CD14-positive monocyte (primary cell): Measurements from ENCODE around the gene CNTRL. TPM values are rescaled to one million over a fixed set of nuclear protein-coding genes. Genes with fewer than 3 reads are reported as not detected.

ENCODE experiments used
- DNase-seq, 3 donors: peaks; one replicate each; pipeline ENCODE4 v3.0.0-alpha.2; 2011 to 2022
- H2AFZ ChIP-seq: 2 replicates; pipeline ENCODE4 v1.6.0; 2012; ENCODE audit warnings: mild to moderate bottlenecking, low read depth, low read length, inconsistent platforms; ENCODE audit not compliant: insufficient read depth, poor library complexity, severe bottlenecking
- H3K27ac ChIP-seq, 2 donors: 1 replicate in 1 of 2; 2 replicates in 1 of 2; pipeline ENCODE4 v1.5.1; 2012 to 2013; ENCODE audit warnings: low read length in 2 of 2, control low read depth in 1 of 2, inconsistent platforms in 1 of 2, low read depth in 1 of 2, mild to moderate bottlenecking in 1 of 2
- H3K27me3 ChIP-seq, 2 donors: one replicate each; pipeline versions ENCODE4 v1.6.0 to v1.6.1; 2011 to 2013; ENCODE audit warnings: low read length in 2 of 2; ENCODE audit not compliant: control insufficient read depth in 2 of 2, insufficient read depth in 2 of 2
- H3K36me3 ChIP-seq, 2 donors: replicated peaks in 1 of 2; 1 replicate in 1 of 2; 2 replicates in 1 of 2; pipeline versions ENCODE4 v1.5.1 to v1.6.1; 2012 to 2013; ENCODE audit warnings: low read length in 2 of 2, control low read depth in 1 of 2, inconsistent platforms in 1 of 2, mild to moderate bottlenecking in 1 of 2; ENCODE audit not compliant: insufficient read depth in 2 of 2, control insufficient read depth in 1 of 2
- H3K4me1 ChIP-seq, 2 donors: 1 replicate in 1 of 2; 2 replicates in 1 of 2; pipeline versions ENCODE4 v1.5.1 to v1.6.1; 2012 to 2013; ENCODE audit warnings: low read length in 2 of 2, control low read depth in 1 of 2, inconsistent platforms in 1 of 2, mild to moderate bottlenecking in 1 of 2, moderate library complexity in 1 of 2; ENCODE audit not compliant: insufficient read depth in 2 of 2, control insufficient read depth in 1 of 2
- H3K4me2 ChIP-seq: replicated peaks from 2 replicates; pipeline ENCODE3; 2012; ENCODE audit warnings: low read length, moderate library complexity, mild to moderate bottlenecking; ENCODE audit not compliant: poor library complexity, severe bottlenecking; ENCODE audit errors: extremely low read depth
- H3K4me3 ChIP-seq, 3 experiments: fragments of 200-600 bp in 1 of 3; sonication (generic) in 1 of 3; replicated peaks in 1 of 3; 1 replicate in 2 of 3; 2 replicates in 1 of 3; pipeline ENCODE4 v1.5.1; 2011 to 2013; ENCODE audit warnings: low read length in 3 of 3, mild to moderate bottlenecking in 3 of 3, control low read depth in 2 of 3, low read depth in 2 of 3, inconsistent platforms in 1 of 3, moderate library complexity in 1 of 3
- H3K79me2 ChIP-seq: 2 replicates; pipeline ENCODE4 v1.6.0; 2012; ENCODE audit warnings: mild to moderate bottlenecking, control low read depth, inconsistent platforms, low read length, moderate library complexity; ENCODE audit not compliant: insufficient read depth
- H3K9ac ChIP-seq: 2 replicates; pipeline ENCODE4 v1.6.0; 2017; ENCODE audit warnings: low read length, mild to moderate bottlenecking; ENCODE audit not compliant: insufficient read depth, poor library complexity, severe bottlenecking
- H3K9me3 ChIP-seq, 2 donors: replicated peaks in 1 of 2; 1 replicate in 1 of 2; 2 replicates in 1 of 2; pipeline versions ENCODE4 v1.5.1 to v1.6.1; 2012 to 2013; ENCODE audit warnings: low read length in 2 of 2, control low read depth in 1 of 2; ENCODE audit not compliant: control insufficient read depth in 1 of 2, insufficient read depth in 1 of 2
- H4K20me1 ChIP-seq: 2 replicates; pipeline ENCODE4 v1.6.0; 2012; ENCODE audit warnings: mild to moderate bottlenecking, low read length, control low read depth, moderate library complexity; ENCODE audit not compliant: insufficient read depth
- H3K27ac Mint-ChIP-seq, 7 donors: one replicate each; pipeline ENCODE4 v1.8.0; 2020; ENCODE audit warnings: mild to moderate bottlenecking in 7 of 7, mixed read lengths in 7 of 7, moderate library complexity in 6 of 7, inconsistent platforms in 2 of 7
- H3K27me3 Mint-ChIP-seq, 3 donors: one replicate each; pipeline ENCODE4 v1.8.0; 2021 to 2022; ENCODE audit warnings: low read depth in 3 of 3, mild to moderate bottlenecking in 3 of 3, mixed read lengths in 3 of 3, moderate library complexity in 3 of 3, inconsistent platforms in 1 of 3
- H3K36me3 Mint-ChIP-seq, 2 donors: one replicate each; pipeline ENCODE4 v1.8.0; 2020; ENCODE audit warnings: mixed read lengths in 2 of 2, inconsistent platforms in 1 of 2, mild to moderate bottlenecking in 1 of 2
- H3K4me1 Mint-ChIP-seq: one replicate; pipeline ENCODE4 v1.8.0; 2020; ENCODE audit warnings: mild to moderate bottlenecking, mixed read lengths
- H3K4me3 Mint-ChIP-seq, 2 donors: one replicate each; pipeline ENCODE4 v1.8.0; 2020; ENCODE audit warnings: mild to moderate bottlenecking in 2 of 2, mixed read lengths in 2 of 2, moderate library complexity in 1 of 2
- H3K9me3 Mint-ChIP-seq, 7 donors: one replicate each; pipeline ENCODE4 v1.8.0; 2020 to 2022; ENCODE audit warnings: mixed read lengths in 7 of 7, mild to moderate bottlenecking in 6 of 7, moderate library complexity in 6 of 7, inconsistent platforms in 2 of 7
- CTCF ChIP-seq: fragments of 200-600 bp; IDR thresholded peaks from one replicate; pipeline ENCODE4 v1.8.0; 2022; ENCODE audit warnings: antibody characterized with exemption, mild to moderate bottlenecking
- WGBS: methylation state at CpG from one replicate; pipeline ENCODE4 v1.1.5; 2013; ENCODE audit warnings: missing lambda C conversion rate; ENCODE audit not compliant: insufficient coverage; 5-methylcytosine and 5-hydroxymethylcytosine counted together
- intact Hi-C, 2 donors: fragments of 100-400 bp; cut with micrococcal nuclease; formaldehyde crosslinking; loops; one replicate each; pipeline versions ENCODE4 v1.15.0 to v1.15.1; 2023
- polyA plus RNA-seq, 3 donors: library from polyadenylated mRNA; depleted of rRNA in 1 of 3; unstranded in 2 of 3; stranded (reverse) in 1 of 3; fragments of 300-500 nt in 2 of 3; fragments of >200 nt in 1 of 3; fragmentation: Illumina TruSeq in 2 of 3; gene quantifications; 1 replicate in 2 of 3; 2 replicates in 1 of 3; pipeline ENCODE4 v1.2.3, GENCODE V29; 2012 to 2021

The CNTRL gene
- polyA plus RNA-seq, 3 donors = 3.9 to 26.8 (median 4.8) TPM

- Histone ChIP-seq H3K4me2 (peak overlapping the region; percentile 75), H3K4me3 (peak overlapping the region; percentile 51 to 82 (median 74)), H2AFZ (peak overlapping the region; percentile 55), H3K27me3 (no peaks in the 10 kb centered on the region), H3K36me3 (peaks cover 27 to 41% of the 10 kb centered on the region in 2 donors), H3K79me2 (peaks cover 63% of the 10 kb centered on the region), H3K4me1 (peaks cover 19 to 29% of the 10 kb centered on the region in 2 donors), H3K9me3 (no peaks in the 10 kb centered on the region), H3K9ac (peak overlapping the region; percentile 37), H4K20me1 (no peaks in the 10 kb centered on the region), H3K27ac (peak overlapping the region; percentile 28 to 80)
- DNase-seq = peak; percentile 91 to 96 (median 94)
- TF ChIP-seq CTCF = peak; percentile 20
- Mint-ChIP-seq H3K9me3 (peaks cover 0 to 4% (median under 1%) of the 10 kb centered on the region in 7 donors), H3K27me3 (peaks cover 0 to 1% (median 0%) of the 10 kb centered on the region in 3 donors), H3K27ac (peak overlapping the region; percentile 82 to 95 (median 94)), H3K4me3 (peak overlapping the region; percentile 77 to 90), H3K36me3 (peaks cover 30 to 51% of the 10 kb centered on the region in 2 donors), H3K4me1 (peaks cover 26% of the 10 kb centered on the region)
- 0% methylated on average over 12 of the region's 17 CpGs for WGBS
- intact Hi-C loops = loop anchor here in 1 of 2 donors (5.0 kb wide), 1 partner anchor 194 kb away; the partner anchor contains the start of gene TRAF1
Observed at GRCh38 chr9:121121582-121122087, 46.9 kb downstream of the CNTRL start.

- TF ChIP-seq CTCF = no peak
- Mint-ChIP-seq H3K4me1 (peaks cover 26% of the 10 kb centered on the region), H3K27ac (peak overlapping the region; percentile 82 to 95 (median 94)), H3K9me3 (peaks cover 0 to 4% (median 2%) of the 10 kb centered on the region in 7 donors), H3K4me3 (peak overlapping the region; percentile 77 to 90), H3K36me3 (peaks cover 36 to 54% of the 10 kb centered on the region in 2 donors), H3K27me3 (peaks cover 0 to 1% (median 0%) of the 10 kb centered on the region in 3 donors)
- intact Hi-C loops = loop anchor here in 1 of 2 donors (5.0 kb wide), 1 partner anchor 195 kb away; the partner anchor contains the start of gene TRAF1
- Histone ChIP-seq H3K27ac (peak overlapping the region; percentile 22 to 80), H3K4me1 (peaks cover 19 to 29% of the 10 kb centered on the region in 2 donors), H4K20me1 (no peaks in the 10 kb centered on the region), H3K27me3 (no peaks in the 10 kb centered on the region), H3K79me2 (peaks cover 70% of the 10 kb centered on the region), H3K9me3 (no peaks in the 10 kb centered on the region), H2AFZ (peak overlapping the region; percentile 60), H3K4me3 (peak overlapping the region; percentile 51 to 82 (median 74)), H3K36me3 (peaks cover 31 to 43% of the 10 kb centered on the region in 2 donors), H3K4me2 (peak overlapping the region; percentile 75), H3K9ac (peak overlapping the region; percentile 37)
- peak in 2 of 3 donors; percentile 9 to 23 for DNase-seq
- WGBS = no CpG with 5 or more reads among the region's 5 CpGs
Observed at GRCh38 chr9:121122246-121123032, 47.7 kb downstream of the CNTRL start.
